HCT116 (cell line): ENCODE results near the gene DDX55. TPM values are rescaled to one million over a fixed set of nuclear protein-coding genes. Genes with fewer than 3 reads are reported as not detected.
A peak's percentile ranks its signal among the peaks of the same experiment; 100 is the strongest.

Experiments used
- ATAC-seq: fragments of 200-7000 bp; cut with Tn5 transposase; 2 replicates; pipeline ENCODE4 v1.9.1; 2020; ENCODE audit warnings: mild to moderate bottlenecking, moderate library complexity
- BruUV-seq: library from RNA; stranded (reverse); fragments of 400-500 nt; replicated peaks from 2 replicates; lab custom pipeline; 2021; lab: Mats Ljungman, UMichigan
- CTCF ChIA-PET: fragments of 300-600 bp; sonication (Branson Sonifier 250); formaldehyde crosslinking; loops from one replicate; lab custom pipeline; 2021; ENCODE audit warnings: antibody characterized with exemption; lab: Charles Lee
- POLR2A ChIA-PET: fragments of 300-600, 350-600 bp; sonication (Branson Sonifier 250); formaldehyde crosslinking; loops from one replicate; lab custom pipeline; 2021; ENCODE audit warnings: antibody characterized with exemption; lab: Charles Lee
- RAD21 ChIA-PET, 2 experiments: fragments of 300-600 bp; sonication (Branson Sonifier 250); formaldehyde crosslinking; loops; one replicate each; lab custom pipeline; 2023; ENCODE audit warnings: low total read pairs in 2 of 2; ENCODE audit not compliant: uncharacterized antibody in 2 of 2, unreplicated experiment in 2 of 2, low non-redundant PET in 1 of 2; lab: Charles Lee
- DNase-seq: peaks from one replicate; pipeline ENCODE4 v3.0.0-alpha.2; 2010; ENCODE audit warnings: low read depth, low spot score
- H2AFZ ChIP-seq: fragments of 200-600 bp; shearing (Covaris generic), sonication (generic); 2 replicates; pipeline ENCODE4 v1.6.1; 2017; ENCODE audit warnings: low read depth, mixed run types, mixed read lengths, antibody characterized with exemption, low read length; ENCODE audit not compliant: poor library complexity, severe bottlenecking
- H3K27ac ChIP-seq: 2 replicates; pipeline ENCODE4 v1.5.1; 2012; ENCODE audit warnings: low read depth, low read length
- H3K27me3 ChIP-seq: fragments of 200-600 bp; sonication (generic); 2 replicates; pipeline ENCODE4 v1.6.1; 2016; ENCODE audit warnings: mixed run types, low read length, mixed read lengths; ENCODE audit not compliant: insufficient read depth
- H3K36me3 ChIP-seq, 2 experiments: fragments of 200-500 bp in 1 of 2; fragments of 200-600 bp in 1 of 2; sonication (Bioruptor generic) in 1 of 2; sonication (generic) in 1 of 2; 2 replicates each; pipeline versions ENCODE4 v1.5.1 to v1.6.1; 2014 to 2016; ENCODE audit warnings: low read length in 2 of 2, inconsistent platforms in 1 of 2, mixed read lengths in 1 of 2, mixed run types in 1 of 2; ENCODE audit not compliant: insufficient read depth in 2 of 2, control insufficient read depth in 1 of 2
- H3K4me1 ChIP-seq, 2 experiments: fragments of 200-600 bp in 1 of 2; sonication (generic) in 1 of 2; 2 replicates each; pipeline versions ENCODE4 v1.5.1 to v1.6.1; 2012 to 2017; ENCODE audit warnings: low read length in 2 of 2, inconsistent platforms in 1 of 2, mild to moderate bottlenecking in 1 of 2, mixed read lengths in 1 of 2, mixed run types in 1 of 2, moderate library complexity in 1 of 2; ENCODE audit not compliant: insufficient read depth in 2 of 2, control insufficient read depth in 1 of 2
- H3K4me2 ChIP-seq: fragments of 200-600 bp; sonication (generic); 2 replicates; pipeline ENCODE4 v1.6.1; 2017; ENCODE audit warnings: mixed run types, low read length, mixed read lengths
- H3K4me3 ChIP-seq, 2 experiments: fragments of 200-600 bp in 1 of 2; sonication (generic) in 1 of 2; replicated peaks in 1 of 2; 2 replicates each; pipeline ENCODE4 v1.5.1; 2011 to 2016; ENCODE audit warnings: low read length in 2 of 2, control low read depth in 1 of 2, low read depth in 1 of 2, mild to moderate bottlenecking in 1 of 2, mixed read lengths in 1 of 2, mixed run types in 1 of 2
- H3K79me2 ChIP-seq: fragments of 200-600 bp; sonication (generic); 2 replicates; pipeline ENCODE4 v1.6.1; 2017; ENCODE audit warnings: mild to moderate bottlenecking, mixed run types, low read length, moderate library complexity, mixed read lengths; ENCODE audit not compliant: insufficient read depth
- H3K9ac ChIP-seq: fragments of 200-600 bp; sonication (generic); 2 replicates; pipeline ENCODE4 v1.6.1; 2016; ENCODE audit warnings: low read length, mixed read lengths
- H3K9me2 ChIP-seq: fragments of 200-600 bp; sonication (generic), shearing (Covaris generic); 2 replicates; pipeline ENCODE4 v1.6.1; 2017; ENCODE audit warnings: mixed run types, mild to moderate bottlenecking, moderate library complexity; ENCODE audit not compliant: insufficient read depth
- H3K9me3 ChIP-seq, 2 experiments: fragments of 200-500 bp in 1 of 2; fragments of 200-600 bp in 1 of 2; sonication (Bioruptor generic) in 1 of 2; sonication (generic) in 1 of 2; 2 replicates each; pipeline ENCODE4 v1.6.1; 2014 to 2017; ENCODE audit warnings: low read length in 2 of 2, mixed read lengths in 2 of 2, inconsistent platforms in 1 of 2, low read depth in 1 of 2, mild to moderate bottlenecking in 1 of 2, mixed run types in 1 of 2, moderate library complexity in 1 of 2; ENCODE audit not compliant: control insufficient read depth in 1 of 2, insufficient read depth in 1 of 2
- H4K20me1 ChIP-seq: fragments of 200-600 bp; sonication (generic), shearing (Covaris generic); 2 replicates; pipeline ENCODE4 v1.6.1; 2017; ENCODE audit warnings: mixed run types, mild to moderate bottlenecking, moderate library complexity; ENCODE audit not compliant: insufficient read depth
- ATF3 ChIP-seq: IDR thresholded peaks from 2 replicates; pipeline ENCODE4 v1.6.1; 2012
- CBX3 ChIP-seq: IDR thresholded peaks from 2 replicates; pipeline ENCODE4 v1.6.1; 2012; ENCODE audit warnings: low read depth
- CEBPB ChIP-seq: IDR thresholded peaks from 2 replicates; pipeline ENCODE4 v1.6.1; 2012; ENCODE audit warnings: low read depth
- CTCF ChIP-seq, 3 experiments: fragments of 200-600 bp in 1 of 3; sonication (generic) in 1 of 3; IDR thresholded peaks in 2 of 3; conservative IDR thresholded peaks in 1 of 3; 2 replicates each; pipeline ENCODE4 v1.5.1; 2012 to 2017; ENCODE audit warnings: low read depth in 2 of 3, low read length in 2 of 3, antibody characterized with exemption in 1 of 3, borderline replicate concordance in 1 of 3, control low read depth in 1 of 3, mild to moderate bottlenecking in 1 of 3, mixed read lengths in 1 of 3, mixed run types in 1 of 3, moderate library complexity in 1 of 3; ENCODE audit not compliant: insufficient read depth in 1 of 3
- EGR1 ChIP-seq: IDR thresholded peaks from 2 replicates; pipeline ENCODE4 v1.6.1; 2012; ENCODE audit warnings: low read depth
- EZH2 ChIP-seq: fragments of 200-600 bp; sonication (generic); IDR thresholded peaks from 2 replicates; pipeline ENCODE4 v1.6.1; 2017; ENCODE audit warnings: antibody characterized with exemption, mixed run types
- EZH2phosphoT487 ChIP-seq: fragments of 200-600 bp; IDR thresholded peaks from 2 replicates; pipeline ENCODE4 v1.6.1; 2018; ENCODE audit warnings: antibody characterized with exemption, borderline replicate concordance
- JUND ChIP-seq: IDR thresholded peaks from 2 replicates; pipeline ENCODE4 v1.6.1; 2012
- MAX ChIP-seq: IDR thresholded peaks from 2 replicates; pipeline ENCODE4 v1.6.1; 2012
- POLR2A ChIP-seq: IDR thresholded peaks from 2 replicates; pipeline ENCODE4 v1.7.0; 2011; ENCODE audit warnings: borderline replicate concordance; ENCODE audit not compliant: insufficient read depth, insufficient read length; ENCODE audit errors: extremely low read depth
- RAD21 ChIP-seq: IDR thresholded peaks from 2 replicates; pipeline ENCODE4 v1.6.1; 2012; ENCODE audit warnings: low read depth, mild to moderate bottlenecking
- REST ChIP-seq: IDR thresholded peaks from 2 replicates; pipeline ENCODE4 v1.6.1; 2012; ENCODE audit warnings: low read depth
- SP1 ChIP-seq: IDR thresholded peaks from 2 replicates; pipeline ENCODE4 v1.6.1; 2012; ENCODE audit warnings: low read depth
- YY1 ChIP-seq: IDR thresholded peaks from 2 replicates; pipeline ENCODE4 v1.6.1; 2011; ENCODE audit warnings: low read length, low read depth, moderate library complexity, mild to moderate bottlenecking; ENCODE audit not compliant: insufficient replicate concordance; ENCODE audit errors: extremely low read depth
- ZFX ChIP-seq: fragments of 450-650 bp; IDR thresholded peaks from 2 replicates; pipeline ENCODE4 v1.6.1; 2017
- intact Hi-C: fragments of 100-400 bp; cut with micrococcal nuclease; formaldehyde crosslinking; loops from 2 replicates; pipeline ENCODE4 v1.10.0; 2022
- total RNA-seq: library from RNA; stranded (reverse); gene quantifications from one replicate; pipeline ENCODE4 v1.2.1, GENCODE V29; 2021; ENCODE audit not compliant: unreplicated experiment

DDX55 gene
- total RNA-seq, 1 experiment from 2014 or later, result 41.8 TPM

GRCh38 chr12:123597100-123597499 is 4.8 kb upstream of the DDX55 start:
- Histone ChIP-seq H3K4me3 (no peak overlapping the region), H3K9me2 (no peaks in the 10 kb centered on the region), H2AFZ (no peak overlapping the region), H3K36me3 (peaks cover 18 to 36% of the 10 kb centered on the region in 2 experiments), H3K27me3 (no peaks in the 10 kb centered on the region), H4K20me1 (no peaks in the 10 kb centered on the region), H3K79me2 (peaks cover 54% of the 10 kb centered on the region), H3K4me2 (no peak overlapping the region), H3K4me1 (peaks cover 2 to 10% of the 10 kb centered on the region in 2 experiments; a peak in 3 of 4 replicates), H3K27ac (no peak overlapping the region), H3K9ac (no peak overlapping the region), H3K9me3 (no peaks in the 10 kb centered on the region)
- BruUV-seq, result TSS peak; percentile 44
- CTCF ChIA-PET, result no interaction called here
- ATAC-seq (no peak), DNase-seq (no peak)
- TF ChIP-seq EGR1 (no peak), RAD21 (no peak), POLR2A (no peak), EZH2phosphoT487 (no peak), ZFX (no peak), MAX (no peak), CBX3 (no peak), YY1 (no peak), CEBPB (no peak), CTCF (IDR thresholded peaks at IDR 0.05 in 2 of 3, conservative IDR thresholded peaks at IDR 0.05 in 1 of 3; ENCODE audit: borderline replicate concordance in 1 of 3, insufficient read depth in 1 of 3, low read depth in 2 of 3, low read length in 2 of 3) (no peak), ATF3 (no peak), SP1 (no peak), EZH2 (no peak), JUND (no peak), REST (no peak)
- POLR2A ChIA-PET, result no interaction called here
- RAD21 ChIA-PET, result no interaction called here
- intact Hi-C loops, result no loop called here
